Bladder microvascular endothelial cell (primary cell): ENCODE results near the gene GRIK4. TPM values are rescaled to one million over a fixed set of nuclear protein-coding genes. Genes with fewer than 3 reads are reported as not detected.

Source experiments
- total RNA-seq: library from RNA; depleted of rRNA; stranded (reverse); fragments of >200 nt; gene quantifications from 2 replicates; pipeline ENCODE4 v1.2.3, GENCODE V29; 2014

GRIK4 gene
- total RNA-seq = 0.13 TPM in 1 of 2 replicates, not detected in the other

GRCh38 chr11:120511116-120511819, at the start of gene GRIK4:
TSS of gene GRIK4 (plus strand) at chr11:120511748. CDS start at chr11:120660319, 148,571 bp downstream.

GRCh38 chr11:121023848-121024751, 512.6 kb downstream of the GRIK4 start, which contains the start of gene TBCEL:
TSS of gene TBCEL (plus strand) at chr11:121024102. CDS start at chr11:121045691, 21,589 bp downstream.

Other genes with a start within 250 kb of the GRIK4 start
- gene TLCD5, start 186.4 kb upstream of the GRIK4 start, total RNA-seq = 3.4 and 10.9 TPM in 2 replicates
- gene ARHGEF12, start 175.3 kb upstream of the GRIK4 start, total RNA-seq = 81.3 and 166 TPM in 2 replicates